GM19023 (cell line): Measurements from ENCODE around the gene MARK2.

Experiments
- ATAC-seq: cut with Tn5 transposase; IDR thresholded peaks from one replicate; pipeline ENCODE4 v1.9.1; 2021; ENCODE audit warnings: mild to moderate bottlenecking, moderate library complexity; ENCODE audit not compliant: unreplicated experiment

The MARK2 gene

GRCh38 chr11:63879598-63880402, 40.9 kb downstream of the MARK2 start:
- no peak for ATAC-seq

DNA sequence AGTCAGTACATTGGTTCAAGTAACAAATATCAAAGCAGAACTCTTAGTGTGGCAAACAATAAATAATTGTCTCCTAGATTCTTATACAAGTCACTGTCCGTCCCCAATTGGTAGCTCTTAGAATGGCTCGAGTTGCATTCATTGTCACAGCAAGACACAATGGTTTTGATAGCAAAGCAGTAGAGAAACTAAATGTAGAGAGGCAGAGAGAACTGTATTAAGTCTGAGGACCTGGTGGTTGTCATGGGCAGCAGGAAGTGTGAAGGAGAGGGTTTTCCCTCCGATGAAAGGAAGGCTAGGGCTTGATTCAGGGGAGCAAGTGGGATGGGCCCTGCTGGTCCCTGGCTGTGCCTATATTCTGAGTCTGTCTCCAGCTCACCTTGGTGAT, 41.5 kb downstream of the MARK2 start:
- ATAC-seq: no peak

GRCh38 chr11:63882555-63883242, 43.8 kb downstream of the MARK2 start:
- no peak for ATAC-seq

DNA sequence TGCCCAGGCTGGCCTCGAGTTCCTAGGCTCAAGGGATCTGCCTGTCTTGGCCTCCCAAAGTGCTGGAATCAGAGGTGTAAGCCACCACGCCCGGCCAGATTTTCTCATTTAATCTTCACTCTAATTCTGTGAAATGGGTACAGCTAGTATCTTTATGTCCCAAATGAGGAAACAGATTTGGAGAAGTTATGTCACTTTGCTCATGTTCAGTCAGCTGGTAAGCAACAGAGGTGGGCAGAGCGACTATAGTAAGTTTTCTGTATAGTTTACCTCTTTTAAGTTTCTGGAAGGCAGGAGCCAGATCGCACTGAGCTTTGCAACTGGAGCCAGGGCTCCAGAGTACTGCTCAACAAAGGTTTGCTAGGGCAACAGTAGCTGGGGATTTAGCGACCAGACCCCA, 44.9 kb downstream of the MARK2 start:
- no peak for ATAC-seq

DNA sequence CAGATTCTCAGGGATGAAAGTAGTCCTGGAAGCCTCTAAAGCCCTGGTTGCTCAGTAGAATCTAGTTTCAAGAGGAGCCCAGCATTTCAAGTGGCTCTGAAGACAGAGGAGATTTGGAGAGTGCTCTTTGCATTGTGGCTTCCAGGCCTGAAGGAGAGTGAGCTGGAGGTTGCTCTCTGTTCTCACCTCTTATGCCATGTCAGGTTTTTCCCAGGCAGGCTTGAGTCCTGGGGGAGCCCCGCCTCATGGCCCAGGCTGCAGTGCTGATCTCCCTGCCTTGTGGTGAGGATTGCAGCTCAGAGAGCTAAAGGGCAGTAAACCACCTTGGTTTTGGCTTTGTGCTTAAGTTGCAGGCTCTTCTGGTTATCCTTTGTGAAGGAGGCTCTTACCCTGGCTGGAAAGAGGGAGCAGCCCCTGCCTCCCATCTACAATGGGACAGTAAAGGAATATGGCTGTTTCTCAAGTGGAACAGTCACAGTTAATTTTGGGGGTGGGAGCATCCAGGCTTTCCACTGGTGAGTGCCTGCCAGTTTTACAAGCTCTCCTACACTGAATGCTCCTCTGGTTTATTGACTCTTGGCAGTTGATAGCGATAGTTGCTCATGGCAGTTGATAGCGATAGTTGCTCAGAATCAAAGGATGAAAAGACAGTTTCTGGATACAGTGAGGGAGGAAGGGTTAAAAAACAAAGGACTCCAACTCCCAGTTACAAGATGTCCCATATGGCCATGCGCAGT, 45.5 kb downstream of the MARK2 start:
- ATAC-seq: no peak

DNA sequence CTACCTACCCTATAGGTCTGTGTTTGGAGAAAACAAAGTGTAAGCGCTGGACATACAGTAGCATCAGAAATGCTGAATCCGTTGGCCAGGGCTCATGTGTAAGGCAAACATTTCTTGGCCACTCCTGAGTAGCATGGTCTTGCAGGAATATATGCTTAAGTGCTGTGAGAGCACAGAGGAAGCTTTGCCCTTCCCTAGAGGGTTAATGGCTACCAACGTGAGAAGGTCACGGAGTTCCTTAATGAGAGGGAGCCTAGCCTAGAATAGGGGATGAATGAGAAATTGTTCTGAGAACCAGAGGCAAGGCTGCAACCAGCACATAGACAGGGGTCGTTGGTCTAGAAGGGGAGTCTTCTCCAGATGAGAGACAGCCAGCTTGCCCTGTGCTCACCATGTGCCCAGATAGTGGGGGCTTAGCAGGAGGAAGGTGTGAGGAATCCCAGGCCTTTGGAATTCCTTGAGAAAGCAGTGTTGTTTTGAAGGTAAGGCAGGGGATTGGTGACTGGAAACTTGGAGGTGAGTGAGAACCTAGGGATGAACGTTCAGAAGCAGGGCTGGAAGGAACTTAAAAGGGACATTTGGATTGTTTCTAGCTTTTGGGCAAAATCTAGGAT, 48.6 kb downstream of the MARK2 start:
- ATAC-seq: no peak

DNA sequence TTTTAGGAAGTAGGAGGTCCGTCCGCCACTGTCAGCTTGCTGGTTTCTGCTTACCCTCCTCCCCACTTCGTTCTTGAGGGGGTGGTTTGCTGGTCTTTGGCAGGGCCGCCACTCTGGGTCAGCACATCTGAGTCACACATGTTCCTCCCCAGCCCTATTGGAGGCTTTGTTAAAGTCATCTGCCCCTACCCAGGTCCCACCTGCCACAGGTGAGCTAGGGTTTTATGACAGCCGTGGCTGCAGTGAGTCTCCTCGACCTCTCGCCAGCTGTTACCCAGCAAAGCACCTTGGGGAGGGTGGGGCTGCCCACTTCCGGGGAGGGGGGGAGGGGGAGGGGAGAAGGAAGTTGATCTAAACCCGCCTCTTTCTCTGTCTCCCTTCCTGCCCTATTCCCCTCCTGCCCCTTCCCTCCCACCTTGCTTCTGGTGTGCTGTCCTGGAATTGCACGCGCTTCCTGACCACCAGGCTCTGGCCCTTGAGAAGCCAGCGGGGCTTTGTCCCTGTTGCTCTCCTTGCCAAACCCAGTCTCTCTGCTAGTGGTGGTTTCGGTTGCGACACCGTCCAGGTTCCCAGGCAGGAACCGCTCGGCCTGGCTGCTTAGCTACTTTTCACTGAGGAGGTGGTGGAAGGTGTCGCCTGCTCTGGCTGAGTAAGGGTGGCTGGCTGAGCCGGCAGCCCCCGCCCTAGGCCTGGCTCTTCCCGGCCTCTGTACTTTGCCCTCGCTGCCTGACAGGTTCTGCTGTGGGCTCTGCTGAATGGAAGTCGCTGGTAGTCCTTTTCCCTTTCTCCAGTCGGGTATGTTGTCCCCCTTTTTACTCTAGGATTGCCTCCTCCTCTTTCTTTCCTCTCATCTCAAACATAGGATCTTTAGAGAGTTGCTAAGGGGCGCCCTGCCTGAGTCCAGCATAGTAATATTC, 49.5 kb downstream of the MARK2 start:
- ATAC-seq: peak; percentile 48

- ATAC-seq: no peak
Observed at GRCh38 chr11:63889344-63889743, 50.4 kb downstream of the MARK2 start.

DNA sequence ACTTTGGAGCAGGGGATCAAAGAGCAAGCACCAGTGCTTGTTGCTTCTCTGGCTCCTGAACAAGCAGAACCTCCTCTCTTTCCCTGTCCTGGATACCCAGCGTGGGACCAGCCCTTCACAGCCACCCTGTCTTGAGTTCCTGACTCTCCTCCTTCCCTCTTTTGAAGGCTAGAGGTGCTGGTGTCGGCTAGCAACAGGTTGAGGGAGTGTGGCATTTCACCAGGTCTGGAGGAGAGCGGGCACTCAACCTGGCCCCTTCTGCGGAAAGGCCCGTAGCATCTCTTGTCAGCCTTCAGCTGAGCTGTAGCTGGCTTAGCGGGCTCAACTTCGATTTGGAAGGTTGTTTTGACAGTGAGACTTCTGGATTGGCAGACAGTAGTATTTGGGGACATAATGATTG, 51.5 kb downstream of the MARK2 start:
- no peak for ATAC-seq

DNA sequence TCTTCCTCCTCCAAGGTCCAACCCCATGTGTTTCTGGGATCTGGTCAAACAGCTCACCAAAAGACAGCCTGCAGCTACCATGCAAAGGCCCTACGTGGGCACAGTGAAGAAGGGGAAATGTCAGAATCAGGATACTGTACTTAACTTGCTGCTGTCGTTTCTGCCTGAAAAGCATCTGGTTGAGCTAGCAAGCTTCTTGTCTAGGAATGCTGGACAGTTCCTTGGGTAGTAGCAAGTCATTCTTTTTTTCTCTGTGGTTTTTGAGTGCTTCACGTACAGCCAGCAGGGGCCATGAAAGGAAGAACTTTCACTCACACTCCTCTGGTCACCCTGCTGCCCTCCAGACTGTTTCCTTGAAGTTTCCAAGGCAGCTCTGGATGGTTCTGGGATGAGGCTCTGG, 53.3 kb downstream of the MARK2 start:
- ATAC-seq: no peak

DNA sequence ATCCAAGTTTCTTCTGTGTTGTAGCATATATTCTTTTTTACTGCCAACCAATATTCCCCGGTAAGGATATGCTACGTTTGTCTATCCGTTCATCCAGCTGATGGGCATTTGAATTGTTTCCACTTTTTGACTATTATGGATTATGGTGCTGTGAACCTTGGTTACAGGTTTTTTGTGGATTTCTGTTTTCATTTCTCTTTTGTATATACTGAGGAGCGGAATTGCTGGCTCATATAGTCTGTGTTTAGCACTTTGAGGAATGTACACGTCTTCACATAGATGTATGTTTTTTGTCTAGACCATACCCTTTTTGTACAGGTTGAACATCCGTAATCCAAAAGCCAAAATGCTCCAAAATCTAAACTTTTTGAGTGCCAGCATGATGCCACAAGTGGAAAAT, 54.4 kb downstream of the MARK2 start:
- ATAC-seq: no peak

- no peak for ATAC-seq
Observed at GRCh38 chr11:63896071-63896470, 57.2 kb downstream of the MARK2 start.

- no peak for ATAC-seq
Observed at GRCh38 chr11:63897459-63898146, 58.7 kb downstream of the MARK2 start.

- ATAC-seq: no peak
Observed at GRCh38 chr11:63901660-63902059, 62.8 kb downstream of the MARK2 start.

DNA sequence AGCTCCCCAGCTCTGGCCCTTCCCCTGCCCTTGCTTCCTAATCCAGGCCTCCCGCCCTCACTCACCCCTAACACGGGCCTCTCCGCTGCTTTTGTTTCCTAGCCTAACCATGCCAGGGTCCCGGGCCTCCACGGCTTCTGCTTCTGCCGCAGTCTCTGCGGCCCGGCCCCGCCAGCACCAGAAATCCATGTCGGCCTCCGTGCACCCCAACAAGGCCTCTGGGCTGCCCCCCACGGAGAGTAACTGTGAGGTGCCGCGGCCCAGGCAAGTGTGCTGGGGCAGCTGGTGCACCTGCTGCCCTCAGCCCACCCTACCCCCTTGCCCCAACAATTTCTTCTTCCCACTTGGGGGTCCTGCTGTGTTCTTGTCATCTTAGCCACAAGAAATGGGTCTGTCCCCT, 65.0 kb downstream of the MARK2 start:
- no peak for ATAC-seq

GRCh38 chr11:63904743-63905142, 65.8 kb downstream of the MARK2 start:
- no peak for ATAC-seq

GRCh38 chr11:63905179-63905578, 66.3 kb downstream of the MARK2 start:
- ATAC-seq: no peak

DNA sequence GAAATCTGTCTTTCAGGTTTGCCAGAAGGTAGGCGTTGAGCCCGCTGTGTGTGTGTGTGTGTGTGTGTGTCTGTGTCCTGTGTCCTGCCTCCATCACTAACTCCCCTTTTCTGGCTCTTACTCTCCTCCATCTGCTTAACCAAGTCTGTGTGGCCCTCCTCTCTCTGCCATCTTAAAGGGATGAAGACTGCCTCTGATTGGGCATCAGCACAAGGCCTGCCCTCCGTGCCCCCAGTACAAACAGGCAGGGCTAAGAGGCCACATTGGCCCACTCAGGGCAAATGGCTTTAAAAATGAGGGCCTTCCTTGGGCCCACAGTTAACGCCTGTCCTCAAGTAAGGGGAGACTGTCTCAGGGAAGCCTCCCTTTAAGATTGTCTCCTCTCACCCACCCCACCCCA, 67.2 kb downstream of the MARK2 start:
- ATAC-seq: no peak

- ATAC-seq: no peak
Observed at GRCh38 chr11:63906585-63906984, 67.7 kb downstream of the MARK2 start.

DNA sequence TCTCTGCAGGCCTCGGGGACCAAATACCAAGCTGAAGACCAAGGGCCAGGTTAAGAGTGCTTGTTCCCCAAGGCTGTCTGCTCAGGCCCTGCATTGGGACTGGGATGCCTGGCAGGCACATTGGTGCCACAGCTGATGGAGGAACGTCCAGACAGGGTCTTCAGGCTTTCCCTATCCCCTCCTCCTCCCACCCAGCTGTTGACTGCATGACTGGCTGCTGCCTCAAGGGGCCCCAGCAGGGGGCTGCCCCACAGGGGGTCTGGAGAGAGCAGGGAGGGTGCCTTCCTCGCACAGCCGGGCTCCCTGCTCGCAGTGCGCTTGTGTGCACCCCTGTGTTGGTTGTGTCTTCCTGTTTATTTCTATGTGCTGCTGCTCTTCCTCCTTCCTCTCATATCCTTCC, 68.2 kb downstream of the MARK2 start:
- ATAC-seq: no peak
